Stimulated activated CD8-positive, alpha-beta memory T cell treated with anti-CD3 and anti-CD28 coated beads, Interleukin-15, amount 100 ng/mL, for 24 hours (primary cell): ENCODE data around the gene SIRT2.
"Not testable (repeated sequence)": the region's sequence is repeated elsewhere in the genome, so short reads cannot be mapped to it uniquely, and the experiment has no call there.

Experiments
- DNase-seq: peaks from one replicate; pipeline ENCODE4 v3.0.0-alpha.2; 2020; ENCODE audit warnings: low read depth

Gene SIRT2

GRCh38 chr19:38843175-38843758 lies 56.2 kb downstream of the SIRT2 start:
- DNase-seq: no peak

DNA sequence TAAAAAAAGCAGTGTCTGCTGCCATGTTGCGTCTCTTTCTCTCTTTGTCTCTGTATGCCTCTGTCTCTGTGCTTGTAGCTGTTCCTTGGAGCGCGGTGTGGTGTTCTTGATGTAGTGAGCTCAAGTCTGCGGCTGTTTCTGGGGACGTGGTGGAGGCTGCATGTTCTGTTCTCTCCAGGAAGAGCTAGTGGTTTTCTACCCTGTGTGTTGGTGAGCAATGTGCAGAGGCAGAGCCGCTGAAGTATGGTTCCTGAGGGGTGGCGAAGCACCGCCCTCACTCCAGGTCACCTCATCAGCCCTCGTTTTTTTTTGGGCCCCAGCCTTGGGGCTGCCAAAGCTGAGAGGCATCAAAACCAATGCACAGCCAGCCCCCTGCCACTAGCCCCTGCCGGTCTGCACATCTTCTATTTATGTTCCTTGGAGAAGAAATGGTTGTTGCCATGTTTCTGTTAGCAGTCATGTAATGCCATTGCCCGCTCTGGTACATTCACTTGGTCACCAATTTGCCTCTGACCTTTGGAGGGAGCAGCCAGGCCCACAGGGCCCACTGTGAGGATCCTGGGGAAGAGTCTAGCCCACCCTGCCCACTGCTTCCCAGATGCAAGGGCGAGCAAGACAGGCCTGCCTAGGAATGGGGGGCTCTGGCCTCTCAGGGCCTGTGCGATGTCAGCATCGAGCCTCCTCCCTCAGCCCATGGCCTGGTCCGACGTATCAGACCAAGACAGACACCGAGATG lies 56.8 kb downstream of the SIRT2 start:
- DNase-seq: no peak

GRCh38 chr19:38841787-38842438 lies 57.5 kb downstream of the SIRT2 start:
- DNase-seq: no peak

- DNase-seq: no peak
These were observed 58.1 kb downstream of the SIRT2 start for GRCh38 chr19:38841180-38841766.

DNA sequence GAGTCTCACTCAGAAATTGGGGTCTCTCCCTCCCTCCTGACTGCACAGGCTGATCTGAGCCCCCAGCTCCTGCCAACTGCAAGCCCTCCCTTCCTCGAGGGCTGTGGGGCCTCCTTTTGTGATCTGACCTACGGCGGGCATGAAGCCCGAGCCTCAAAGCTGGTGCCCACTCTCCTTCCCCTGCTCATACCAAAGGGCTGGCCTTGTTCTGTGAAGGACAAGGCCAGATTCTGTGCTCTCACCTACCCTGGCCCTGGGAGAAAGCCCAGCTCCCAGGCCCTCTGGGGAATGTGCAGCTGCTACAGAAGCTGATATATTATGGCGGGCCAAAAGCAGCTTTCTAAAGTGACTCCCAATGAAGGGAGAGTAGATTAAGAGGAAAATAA lies 58.8 kb downstream of the SIRT2 start:
- no peak for DNase-seq

- no peak for DNase-seq
These were observed 59.4 kb downstream of the SIRT2 start for GRCh38 chr19:38839816-38840582.

DNA sequence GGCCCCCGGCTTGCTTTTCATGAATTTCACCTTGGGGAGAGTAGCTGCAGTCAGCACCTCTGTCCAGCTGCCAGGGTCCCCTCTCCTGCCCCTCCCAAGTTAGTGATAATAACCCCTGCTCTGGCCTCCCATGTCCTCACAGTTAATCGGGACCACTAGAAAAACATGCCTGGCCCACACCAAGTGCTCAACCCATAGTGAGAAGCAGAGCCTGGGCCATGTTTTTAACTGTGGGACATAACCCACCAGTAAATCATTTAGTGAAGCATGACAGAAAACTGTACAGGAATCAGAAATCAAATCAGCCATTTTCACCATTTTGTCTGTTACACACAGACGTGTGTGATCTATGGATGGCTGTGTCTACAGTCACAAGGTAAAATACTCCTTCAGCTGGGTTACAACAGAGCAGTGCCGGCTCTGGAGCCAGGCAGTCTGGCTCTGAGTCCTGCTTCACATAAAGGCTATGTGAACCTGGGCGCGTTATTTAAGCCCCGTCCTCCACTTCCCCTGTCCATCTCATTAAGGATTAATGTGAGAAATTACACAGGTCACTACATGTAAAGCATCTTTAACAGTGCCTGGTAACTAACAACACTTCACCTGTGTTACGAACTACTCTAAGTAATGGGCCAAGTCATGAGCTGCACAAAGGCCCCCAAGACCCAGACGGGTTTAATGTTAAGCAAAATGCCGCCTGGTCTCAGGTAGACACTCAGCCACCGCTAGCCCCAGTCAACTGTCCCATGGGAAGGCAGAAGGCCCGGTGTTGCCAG lies 60.2 kb downstream of the SIRT2 start:
- no peak for DNase-seq

GRCh38 chr19:38838208-38838985 lies 61.0 kb downstream of the SIRT2 start:
- no peak for DNase-seq

DNA sequence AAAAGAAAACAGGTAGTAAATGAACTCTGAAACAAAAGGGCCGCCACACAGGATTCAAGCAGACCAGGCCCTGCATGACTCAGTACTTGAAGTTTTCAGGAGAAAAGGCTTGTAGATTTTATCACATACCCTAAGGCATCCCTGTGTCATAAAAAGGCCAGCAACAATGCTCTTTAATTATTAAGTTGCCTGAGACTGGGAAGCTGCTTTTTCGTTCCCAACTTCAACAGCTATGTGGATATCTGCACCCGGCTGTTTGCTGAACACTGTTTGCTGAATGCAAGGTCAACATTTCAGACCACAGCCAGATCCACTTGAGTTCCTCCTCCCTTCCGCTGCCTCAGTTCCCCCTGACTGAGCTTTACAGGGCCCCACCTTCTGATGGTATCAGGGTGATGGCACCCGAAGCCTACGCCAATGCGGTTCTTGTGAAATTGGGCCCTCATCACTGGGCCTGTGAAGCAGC lies 61.7 kb downstream of the SIRT2 start:
- no peak for DNase-seq

DNA sequence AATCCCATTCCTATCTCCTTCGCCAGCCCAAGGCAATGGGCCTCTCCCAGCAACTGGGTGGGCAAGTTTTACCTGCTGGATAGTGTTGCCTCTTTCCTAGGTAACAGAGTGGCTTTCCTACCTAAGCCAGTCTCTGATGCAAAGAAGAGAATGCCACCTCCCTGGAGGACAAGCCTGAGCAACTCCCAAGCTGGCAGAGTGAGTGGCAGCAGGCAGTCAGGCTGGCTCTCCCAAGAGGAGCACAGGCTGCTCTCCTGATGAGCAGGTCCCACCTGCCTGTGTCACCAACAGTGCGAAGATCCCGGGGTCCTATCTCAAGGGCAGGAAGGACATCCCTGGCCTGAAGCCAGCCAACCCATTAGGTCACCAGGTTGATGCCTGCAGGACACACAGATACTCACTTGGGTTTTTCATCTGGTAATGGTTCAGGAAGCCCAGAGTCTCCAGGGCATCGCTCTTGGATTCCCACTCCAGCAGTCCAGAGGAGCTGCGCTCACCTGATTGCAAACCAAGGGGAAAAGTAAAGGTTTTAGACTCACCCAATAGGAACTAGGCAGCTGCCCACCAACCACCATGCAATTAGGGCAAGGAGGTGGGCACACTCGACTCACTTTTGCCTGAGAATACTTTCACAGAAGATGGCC lies 62.3 kb downstream of the SIRT2 start:
- no peak for DNase-seq

DNA sequence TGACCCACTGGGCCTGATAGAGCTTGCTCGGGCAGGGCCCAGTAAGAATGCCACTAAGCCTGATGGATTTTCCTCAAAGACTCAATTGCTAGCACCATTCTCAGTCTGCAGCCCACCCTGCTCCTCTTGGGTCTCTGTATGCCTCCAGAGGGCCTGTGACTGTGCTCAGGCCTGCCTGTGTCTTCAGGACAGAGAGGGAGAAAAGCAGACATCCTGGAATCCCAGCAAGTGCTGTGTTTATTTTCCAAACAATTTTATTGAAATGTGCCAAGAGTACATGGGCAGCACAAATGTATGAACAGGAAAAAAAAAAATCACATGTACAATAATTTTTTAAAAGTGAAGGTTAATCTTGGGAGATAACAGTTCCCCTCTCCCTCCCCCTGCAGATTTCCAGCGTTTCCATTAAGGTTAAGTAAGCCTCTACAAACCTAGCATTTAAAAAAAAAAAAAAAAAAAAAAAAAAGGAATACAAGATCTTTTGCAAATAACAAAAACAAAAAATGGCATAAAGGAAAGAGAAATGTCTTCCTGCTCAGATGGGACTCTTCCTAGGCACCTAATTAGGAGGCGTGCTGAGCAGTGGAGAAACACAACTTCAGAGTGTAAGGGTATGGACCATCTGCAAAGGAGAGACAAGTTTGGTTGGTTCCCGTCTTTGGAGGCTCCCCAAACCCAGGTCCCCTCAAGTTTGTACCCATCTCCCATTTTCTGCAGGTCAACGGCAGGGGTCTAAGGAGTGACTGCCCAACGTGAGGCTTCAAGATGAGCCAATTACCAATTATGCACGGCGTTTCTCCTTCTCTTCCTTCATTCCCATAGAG lies 63.0 kb downstream of the SIRT2 start:
- no peak for DNase-seq

- DNase-seq: no peak
These were observed 64.8 kb downstream of the SIRT2 start for GRCh38 chr19:38834590-38834989.

GRCh38 chr19:38834104-38834490 lies 65.3 kb downstream of the SIRT2 start:
- no peak for DNase-seq

- no peak for DNase-seq
These were observed 66.4 kb downstream of the SIRT2 start for GRCh38 chr19:38833092-38833425.

- DNase-seq: no peak
These were observed 68.2 kb downstream of the SIRT2 start for GRCh38 chr19:38831142-38831605.

GRCh38 chr19:38830039-38830733 lies 69.2 kb downstream of the SIRT2 start:
- no peak for DNase-seq

DNA sequence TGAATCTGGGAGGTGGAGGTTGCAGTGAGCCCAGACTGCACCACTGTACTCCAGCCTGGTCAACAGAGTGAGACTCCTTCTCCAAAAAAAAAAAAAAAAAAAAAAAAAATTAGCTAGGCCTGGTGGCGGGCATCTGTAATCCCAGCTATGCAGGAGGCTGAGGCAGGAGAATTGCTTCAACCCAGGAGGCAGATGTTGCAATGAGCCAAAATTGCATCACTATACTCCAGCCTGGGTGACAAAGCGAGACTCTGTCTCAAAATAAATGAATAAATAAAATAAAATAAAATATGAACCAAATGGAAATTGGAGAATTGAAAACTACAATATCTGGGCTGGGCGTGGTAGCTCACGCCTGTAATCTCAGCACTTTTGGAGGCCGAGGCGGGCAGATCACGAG lies 70.2 kb downstream of the SIRT2 start:
- not testable (repeated sequence) for DNase-seq
